Retina (tissue), 1 donor: ENCODE measurements around the gene SPEF1.
"Not testable (repeated sequence)": the region's sequence is repeated elsewhere in the genome, so short reads cannot be mapped to it uniquely, and the experiment has no call there.

ENCODE experiments used
- DNase-seq: peaks from one replicate; pipeline ENCODE4 v3.0.0-alpha.2; 2016

The SPEF1 gene

GRCh38 chr20:3781153-3781910, at the start of gene SPEF1:
TSS of gene SPEF1 (minus strand) at chr20:3781448. CDS start at chr20:3781287, 161 bp downstream.
- DNase-seq: peak; percentile 91

GRCh38 chr20:3829891-3830290, 48.6 kb upstream of the SPEF1 start:
- not testable (repeated sequence) for DNase-seq

- DNase-seq: no peak
These were observed 47.5 kb upstream of the SPEF1 start for GRCh38 chr20:3828798-3829197.

- DNase-seq: no peak
These were observed 45.2 kb upstream of the SPEF1 start for GRCh38 chr20:3826420-3826819.

- no peak for DNase-seq
These were observed 44.3 kb upstream of the SPEF1 start for GRCh38 chr20:3825526-3825925.

GRCh38 chr20:3823881-3824280, 42.6 kb upstream of the SPEF1 start:
- no peak for DNase-seq

GRCh38 chr20:3821996-3822395, 40.7 kb upstream of the SPEF1 start:
- DNase-seq: no peak

- DNase-seq: no peak
These were observed 39.9 kb upstream of the SPEF1 start for GRCh38 chr20:3820901-3821727.

GRCh38 chr20:3820048-3820900, 39.0 kb upstream of the SPEF1 start, which contains the start of gene AP5S1:
TSS of gene AP5S1 (plus strand) at chr20:3820547. CDS start at chr20:3822118, 1,571 bp downstream.
- peak; percentile 100 for DNase-seq

- no peak for DNase-seq
These were observed 38.3 kb upstream of the SPEF1 start for GRCh38 chr20:3819411-3820047.

GRCh38 chr20:3818155-3819151, 37.2 kb upstream of the SPEF1 start:
- peak; percentile 73 for DNase-seq

GRCh38 chr20:3815703-3816315, 34.6 kb upstream of the SPEF1 start:
- DNase-seq: no peak

GRCh38 chr20:3814928-3815495, 33.8 kb upstream of the SPEF1 start:
- no peak for DNase-seq

- no peak for DNase-seq
These were observed 32.8 kb upstream of the SPEF1 start for GRCh38 chr20:3813848-3814581.

GRCh38 chr20:3812975-3813847, 32.0 kb upstream of the SPEF1 start:
- no peak for DNase-seq

- no peak for DNase-seq
These were observed 31.0 kb upstream of the SPEF1 start for GRCh38 chr20:3812259-3812681.

GRCh38 chr20:3811467-3812258, 30.4 kb upstream of the SPEF1 start:
- DNase-seq: peak; percentile 68

- DNase-seq: no peak
These were observed 27.3 kb upstream of the SPEF1 start for GRCh38 chr20:3808544-3808943.
